Choroid plexus epithelial cell (primary cell): ENCODE measurements around the gene CCDC152.

Experiments used
- DNase-seq: peaks from one replicate; pipeline ENCODE4 v3.0.0-alpha.2; 2010; ENCODE audit warnings: low read depth
- H3K4me3 ChIP-seq: 2 replicates; pipeline ENCODE4 v1.5.1; 2011; ENCODE audit warnings: low read depth, mild to moderate bottlenecking, control low read depth, low read length, moderate library complexity
- CTCF ChIP-seq: conservative IDR thresholded peaks from 2 replicates; pipeline ENCODE4 v1.5.1; 2011; ENCODE audit warnings: low read depth, mild to moderate bottlenecking, control low read depth, inconsistent platforms, low read length, moderate library complexity

Gene CCDC152

GRCh38 chr5:42759456-42759855 lies 2.8 kb downstream of the CCDC152 start:
- no peak for TF ChIP-seq CTCF
- DNase-seq: no peak
- no peak overlapping the region for H3K4me3 ChIP-seq

- no peak for DNase-seq
- no peak overlapping the region for H3K4me3 ChIP-seq
- TF ChIP-seq CTCF: no peak
Observed at GRCh38 chr5:42760426-42760825, 3.8 kb downstream of the CCDC152 start.

- TF ChIP-seq CTCF: no peak
- DNase-seq: no peak
- H3K4me3 ChIP-seq: no peak overlapping the region
Observed at GRCh38 chr5:42761791-42762190, 5.2 kb downstream of the CCDC152 start.

- DNase-seq: peak; percentile 60
- H3K4me3 ChIP-seq: no peak overlapping the region
- TF ChIP-seq CTCF: peak; percentile 49
Observed at GRCh38 chr5:42767491-42768105, 11.0 kb downstream of the CCDC152 start.

- no peak for DNase-seq
Observed at GRCh38 chr5:42768106-42768504, 11.5 kb downstream of the CCDC152 start.

GRCh38 chr5:42770003-42770402 lies 13.4 kb downstream of the CCDC152 start:
- no peak overlapping the region for H3K4me3 ChIP-seq
- no peak for TF ChIP-seq CTCF

More at GRCh38 chr5:42768106-42768504, 11.5 kb downstream of the CCDC152 start:
- no peak for TF ChIP-seq CTCF
- no peak overlapping the region for H3K4me3 ChIP-seq

GRCh38 chr5:42772265-42772993 lies 15.8 kb downstream of the CCDC152 start:
- peak; percentile 28 for DNase-seq
- no peak overlapping the region for H3K4me3 ChIP-seq
- no peak for TF ChIP-seq CTCF

More at GRCh38 chr5:42770003-42770402, 13.4 kb downstream of the CCDC152 start:
- no peak for DNase-seq
